ENCODE results near the gene SCAPER.
"Not testable (repeated sequence)": the region's sequence is repeated elsewhere in the genome, so short reads cannot be mapped to it uniquely, and the experiment has no call there.

The SCAPER gene

GRCh38 chr15:76904461-76905012, 603 bp downstream of the SCAPER start:
- DNase-seq = peak in 4 of 5 experiments; percentile 8 to 34 (median 12)

DNA sequence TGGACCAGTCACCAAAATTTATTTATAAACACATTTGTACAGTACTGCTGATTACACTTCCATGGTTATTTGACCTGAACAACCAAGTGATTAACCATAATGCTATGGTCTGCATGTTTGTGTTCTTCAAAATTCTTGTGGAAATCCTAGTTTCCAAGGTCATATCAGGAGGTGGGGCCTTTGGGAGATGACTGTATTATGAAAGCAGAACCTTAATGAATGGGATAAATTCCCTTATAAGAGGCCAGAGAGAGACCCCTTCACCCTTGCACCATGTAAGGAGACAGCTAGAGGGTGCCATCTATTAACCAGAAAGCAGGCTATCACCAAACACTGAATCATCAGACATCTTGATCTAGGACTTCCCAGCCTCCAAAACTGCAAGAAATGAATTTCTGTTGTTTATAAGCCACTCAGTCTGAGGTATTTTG, 1.9 kb downstream of the SCAPER start:
- peak in 1 of 5 experiments; percentile 54 for DNase-seq

GRCh38 chr15:76901965-76902364, 3.2 kb downstream of the SCAPER start:
- DNase-seq = no peak

DNA sequence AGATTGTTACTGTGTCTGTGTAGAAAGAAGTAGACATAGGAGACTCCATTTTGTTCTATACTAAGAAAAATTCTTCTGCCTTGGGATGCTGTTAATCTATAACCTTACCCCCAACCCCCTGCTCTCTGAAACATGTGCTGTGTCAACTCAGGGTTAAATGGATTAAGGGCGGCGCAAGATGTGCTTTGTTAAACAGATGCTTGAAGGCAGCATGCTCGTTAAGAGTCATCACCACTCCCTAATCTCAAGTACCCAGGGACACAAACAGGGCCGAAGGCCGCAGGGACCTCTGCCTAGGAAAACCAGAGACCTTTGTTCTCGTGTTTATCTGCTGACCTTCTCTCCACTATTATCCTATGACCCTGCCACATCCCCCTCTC, 5.2 kb downstream of the SCAPER start:
- DNase-seq = not testable (repeated sequence)

DNA sequence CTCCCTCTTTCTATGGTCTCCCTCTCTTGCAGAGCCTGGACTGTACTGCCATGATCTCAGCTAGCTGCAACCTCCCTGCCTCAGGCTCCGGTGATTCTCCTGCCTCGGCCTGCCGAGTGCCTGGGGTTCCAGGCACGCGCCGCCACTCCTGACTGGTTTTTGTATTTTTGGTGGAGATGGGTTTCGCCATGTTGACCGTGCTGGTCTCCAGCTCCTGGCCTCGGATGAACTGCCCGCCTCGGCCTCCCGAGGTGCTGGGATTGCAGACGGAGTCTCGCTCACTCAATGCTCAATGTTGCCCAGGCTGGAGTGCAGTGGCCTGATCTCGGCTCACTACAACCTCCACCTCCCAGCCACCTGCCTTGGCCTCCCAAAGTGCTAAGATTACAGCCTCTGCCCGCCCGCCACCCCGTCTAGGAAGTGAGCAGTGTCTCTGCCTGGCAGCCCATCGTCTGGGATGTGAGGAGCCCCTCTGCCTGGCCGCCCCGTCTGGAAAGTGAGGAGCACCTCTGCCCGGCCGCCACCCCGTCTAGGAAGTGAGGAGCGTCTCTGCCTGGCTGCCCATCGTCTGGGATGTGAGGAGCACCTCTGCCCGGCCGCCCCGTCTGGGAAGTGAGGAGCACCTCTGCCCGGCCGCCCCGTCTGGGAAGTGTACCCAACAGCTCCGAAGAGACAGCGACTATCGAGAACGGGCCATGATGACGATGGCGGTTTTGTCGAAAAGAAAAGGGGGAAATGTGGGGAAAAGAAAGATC, 5.8 kb downstream of the SCAPER start:
- not testable (repeated sequence) for DNase-seq

GRCh38 chr15:76898102-76898501, 7.0 kb downstream of the SCAPER start:
- no peak for DNase-seq

DNA sequence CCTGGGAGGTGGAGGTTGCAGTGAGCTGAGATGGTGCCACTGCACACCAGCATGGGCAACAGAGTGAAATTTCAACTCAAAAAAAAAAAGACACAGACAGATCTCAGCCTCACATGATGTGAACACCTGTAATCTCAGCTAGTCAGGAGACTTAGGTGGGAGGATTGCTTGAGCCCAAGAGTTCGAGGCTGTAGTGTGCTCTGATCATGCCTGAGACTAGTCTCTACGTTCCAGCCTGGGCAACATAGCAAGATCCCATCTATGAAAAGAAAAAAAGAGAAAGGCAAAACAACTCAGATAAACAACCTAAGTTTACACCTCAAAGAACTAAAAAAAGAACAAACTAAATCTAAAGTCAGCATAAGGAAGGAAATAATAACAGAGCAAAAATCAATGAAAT, 11.0 kb downstream of the SCAPER start:
- no peak for DNase-seq

GRCh38 chr15:76892836-76893235, 12.3 kb downstream of the SCAPER start:
- DNase-seq = not testable (repeated sequence)

DNA sequence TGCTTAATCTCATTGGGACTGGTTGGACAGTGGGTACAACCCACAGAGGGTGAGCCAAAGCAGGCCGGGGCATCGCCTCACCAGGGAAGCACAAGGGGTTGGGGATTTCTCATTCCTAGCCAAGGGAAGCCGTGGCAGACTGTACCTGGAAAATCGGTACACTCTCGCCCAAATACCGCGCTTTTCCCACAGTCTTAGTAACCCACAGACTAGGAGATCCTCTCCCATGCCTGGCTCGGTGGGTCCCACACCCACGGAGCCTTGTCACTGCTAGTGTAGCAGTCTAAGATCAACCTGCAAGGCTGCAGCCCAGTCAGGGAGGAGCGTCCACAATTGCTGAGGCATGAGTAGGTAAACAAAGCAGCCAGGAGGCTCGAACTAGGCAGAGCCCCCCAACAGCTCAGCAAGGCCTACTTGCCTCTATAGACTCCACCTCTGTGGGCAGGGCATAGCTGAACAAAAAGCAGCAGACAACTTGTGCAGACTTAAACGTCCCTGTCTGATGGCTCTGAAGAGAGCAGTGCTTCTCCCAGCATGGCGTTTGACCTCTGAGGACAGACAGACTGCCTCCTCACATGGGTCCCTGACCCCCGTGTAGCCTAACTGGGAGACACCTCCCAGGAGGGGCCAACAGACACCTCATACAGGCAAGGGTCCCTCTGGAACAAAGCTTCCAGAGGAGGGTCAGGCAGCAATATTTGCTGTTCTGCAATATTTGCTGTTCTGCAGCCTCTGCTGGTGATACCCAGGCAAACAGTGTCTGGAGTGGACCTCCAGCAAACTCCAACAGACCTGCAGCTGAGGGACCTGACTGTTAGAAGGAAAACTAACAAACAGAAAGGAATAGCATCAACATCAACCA, 17.6 kb downstream of the SCAPER start:
- not testable (repeated sequence) for DNase-seq

GRCh38 chr15:76885212-76885611, 19.9 kb downstream of the SCAPER start:
- no peak for DNase-seq

- no peak for DNase-seq
These were observed 29.2 kb downstream of the SCAPER start for GRCh38 chr15:76875911-76876310.

GRCh38 chr15:76873066-76873465, 32.1 kb downstream of the SCAPER start:
- DNase-seq = not testable (repeated sequence)

DNA sequence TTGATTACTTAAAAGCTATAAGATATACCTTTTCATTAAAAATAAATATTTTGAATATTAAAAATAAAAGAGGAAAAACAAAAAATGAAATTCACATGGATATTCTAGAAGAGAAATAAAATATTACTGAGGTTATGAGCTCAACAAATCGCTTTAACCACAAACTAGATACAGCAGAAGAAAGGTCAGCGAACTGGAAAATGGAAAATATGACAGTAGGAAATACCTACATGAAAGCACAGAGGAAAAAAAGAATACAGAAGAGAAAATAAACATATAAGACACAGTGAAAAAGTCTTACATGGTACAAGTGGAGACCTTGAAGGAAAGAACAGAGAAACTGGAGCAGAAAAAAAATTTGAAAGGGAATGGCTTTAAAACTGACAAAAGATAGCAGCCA, 33.2 kb downstream of the SCAPER start:
- DNase-seq = no peak

GRCh38 chr15:76868740-76869139, 36.4 kb downstream of the SCAPER start:
- DNase-seq = no peak

DNA sequence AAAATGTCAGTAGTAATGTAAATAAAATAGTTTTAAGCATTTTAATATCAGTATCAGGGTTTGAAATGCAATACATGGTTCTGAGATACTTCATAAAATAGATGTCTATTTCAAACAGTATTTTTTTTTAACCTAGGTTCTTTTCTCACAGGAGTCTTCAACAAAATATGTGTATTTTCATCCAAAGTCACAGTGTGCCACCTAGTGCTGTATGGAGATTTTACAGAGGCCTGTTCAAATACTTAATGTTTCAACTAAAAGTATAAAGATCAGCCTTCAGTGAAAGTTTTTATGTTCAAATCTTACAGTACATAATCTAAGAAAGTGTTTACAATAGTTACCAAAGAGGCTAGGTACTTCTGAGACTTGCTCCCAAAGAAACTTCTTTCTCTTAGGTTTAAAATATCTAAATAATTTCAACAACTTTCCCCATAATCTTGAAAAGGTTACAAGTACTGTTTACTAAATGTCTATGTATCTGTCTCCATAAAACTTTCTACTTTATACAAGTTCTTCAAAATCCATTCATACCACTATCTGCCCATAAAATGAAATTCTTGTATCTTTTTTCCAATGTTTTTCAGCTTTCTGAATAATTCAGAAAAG, 38.3 kb downstream of the SCAPER start:
- DNase-seq = peak in 1 of 5 experiments; percentile 49

DNA sequence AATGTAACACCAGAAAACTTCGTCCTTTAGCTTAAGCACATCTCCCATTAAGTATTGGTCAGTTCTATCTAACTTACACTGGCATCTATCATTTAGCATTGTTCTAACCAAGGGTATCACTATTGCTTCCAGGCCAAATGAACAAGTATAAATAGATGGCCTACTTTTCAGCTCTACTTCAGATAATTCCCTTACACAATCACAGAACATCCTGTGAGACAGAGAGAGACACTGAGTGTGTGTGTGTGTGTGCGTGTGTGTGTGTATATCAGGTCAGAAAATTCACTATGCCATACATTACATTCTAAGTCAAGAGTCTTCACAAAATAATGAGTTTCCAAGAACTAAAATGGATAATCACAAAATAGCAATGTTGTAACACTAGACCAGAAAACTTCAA, 39.1 kb downstream of the SCAPER start:
- DNase-seq = peak in 1 of 5 experiments; percentile 47

GRCh38 chr15:76865548-76865991, 39.6 kb downstream of the SCAPER start:
- peak in 1 of 5 experiments; percentile 50 for DNase-seq

DNA sequence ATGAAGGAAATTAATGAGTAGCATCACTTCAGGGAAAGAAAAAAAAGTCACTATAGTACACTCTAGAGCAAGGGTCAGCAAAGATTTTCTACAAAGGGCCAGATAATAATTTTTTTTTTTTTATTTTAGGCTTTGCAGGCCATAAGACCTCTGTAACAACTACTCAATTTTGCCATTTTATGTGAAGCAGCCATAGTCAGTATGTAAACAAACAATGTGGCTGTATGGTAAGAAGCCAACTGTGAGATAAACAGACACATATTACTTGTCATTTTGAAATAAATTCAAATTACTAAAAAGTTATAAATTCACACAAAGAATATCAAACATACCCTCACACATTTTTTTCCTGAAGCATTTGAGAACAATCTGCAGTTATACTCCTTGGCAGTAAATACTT, 40.6 kb downstream of the SCAPER start:
- no peak for DNase-seq

GRCh38 chr15:76863693-76864092, 41.4 kb downstream of the SCAPER start:
- DNase-seq = no peak

- DNase-seq = no peak
These were observed 42.0 kb downstream of the SCAPER start for GRCh38 chr15:76863123-76863522.

DNA sequence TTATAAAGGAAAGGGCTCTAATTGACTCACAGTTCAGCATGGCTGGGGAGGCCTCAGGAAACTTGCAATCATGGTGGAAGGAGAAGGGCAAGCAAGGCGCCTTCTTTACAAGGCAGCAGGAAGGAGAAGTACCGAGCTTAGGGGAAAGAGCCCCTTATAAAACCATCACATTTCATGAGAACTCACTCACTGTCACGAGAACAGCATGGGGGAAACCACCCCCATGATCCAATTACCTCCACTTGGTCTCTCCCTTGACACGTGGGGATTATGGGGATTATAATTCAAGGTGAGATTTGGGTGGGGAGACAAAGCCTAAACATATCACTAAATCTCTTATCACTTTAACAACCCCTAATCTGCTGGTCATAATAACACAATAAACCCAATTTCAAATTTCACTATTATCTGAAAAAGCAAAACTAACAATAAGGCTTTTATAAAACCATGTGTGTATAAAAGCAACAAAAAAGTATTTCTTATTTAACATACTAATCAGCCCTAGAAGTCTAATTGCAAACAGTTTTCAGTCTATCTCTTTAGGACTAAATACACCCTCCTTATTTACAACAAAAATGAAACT, 43.2 kb downstream of the SCAPER start:
- no peak for DNase-seq

GRCh38 chr15:76860201-76860600, 44.9 kb downstream of the SCAPER start:
- DNase-seq = no peak

DNA sequence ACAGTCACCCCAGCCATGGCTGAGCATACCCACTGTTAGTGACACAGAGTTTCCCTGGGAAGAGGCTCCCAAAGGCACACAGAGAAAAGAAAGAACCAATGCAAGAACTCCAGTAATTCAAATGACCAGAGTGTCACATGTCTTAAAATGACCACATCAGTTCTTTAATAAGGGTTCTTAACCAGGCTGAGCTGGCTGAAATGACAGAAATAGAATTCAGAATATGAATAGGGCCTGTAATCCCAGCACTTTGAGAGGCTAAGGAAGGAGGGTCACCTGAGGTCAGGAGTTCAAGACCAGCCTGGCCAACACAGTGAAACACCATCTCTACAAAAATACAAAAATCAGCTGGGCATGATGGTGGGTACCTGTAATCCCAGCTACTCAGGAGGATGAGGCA, 54.8 kb downstream of the SCAPER start:
- DNase-seq = not testable (repeated sequence)
